IMR-90 (cell line): ENCODE results near the gene NUBP1. TPM values are rescaled to one million over a fixed set of nuclear protein-coding genes. Genes with fewer than 3 reads are reported as not detected.

Experiments used
- ATAC-seq: fragments of 200-7000 bp; cut with Tn5 transposase; 2 replicates; pipeline ENCODE4 v1.9.1; 2020; ENCODE audit warnings: low read depth, mild to moderate bottlenecking, moderate library complexity
- BruUV-seq: library from RNA; stranded (reverse); fragments of 400-500 nt; replicated peaks from 2 replicates; lab custom pipeline; 2021; lab: Mats Ljungman, UMichigan
- CTCF ChIA-PET: fragments of 300-600 bp; formaldehyde crosslinking; extraction: SDS; loops from one replicate; lab custom pipeline; 2021; ENCODE audit warnings: antibody characterized with exemption; lab: Yijun Ruan, JAX
- POLR2A ChIA-PET: fragments of 300-600 bp; sonication (Branson Sonifier 250); formaldehyde crosslinking; loops from one replicate; lab custom pipeline; 2022; ENCODE audit warnings: antibody characterized with exemption; ENCODE audit not compliant: unreplicated experiment; lab: Charles Lee
- DNase-seq: peaks from one replicate; pipeline ENCODE4 v3.0.0; 2013
- H2AFZ ChIP-seq: replicated peaks from 2 replicates; pipeline ENCODE3; 2013; ENCODE audit warnings: low read length, mild to moderate bottlenecking; ENCODE audit not compliant: poor library complexity
- H2AK5ac ChIP-seq: 2 replicates; pipeline ENCODE4 v1.6.1; 2013; ENCODE audit warnings: low read depth, low read length, inconsistent platforms
- H2AK9ac ChIP-seq: replicated peaks from 2 replicates; pipeline ENCODE3; 2013; ENCODE audit warnings: mild to moderate bottlenecking, low read depth, low read length, moderate library complexity; ENCODE audit not compliant: poor library complexity
- H2BK120ac ChIP-seq: 2 replicates; pipeline ENCODE4 v1.6.1; 2013; ENCODE audit warnings: low read depth, low read length, inconsistent platforms
- H2BK15ac ChIP-seq: 3 replicates; pipeline ENCODE4 v1.6.1; 2013; ENCODE audit warnings: low read depth, low read length, inconsistent platforms
- H2BK20ac ChIP-seq: 2 replicates; pipeline ENCODE4 v1.6.1; 2013; ENCODE audit warnings: low read depth, mild to moderate bottlenecking, inconsistent platforms, low read length, moderate library complexity
- H2BK5ac ChIP-seq: 2 replicates; pipeline ENCODE4 v1.6.1; 2013; ENCODE audit warnings: mild to moderate bottlenecking, low read depth, low read length, inconsistent platforms; ENCODE audit not compliant: poor library complexity, severe bottlenecking
- H3K14ac ChIP-seq: replicated peaks from 2 replicates; pipeline ENCODE4 v1.6.1; 2013; ENCODE audit warnings: low read depth, low read length, inconsistent platforms
- H3K18ac ChIP-seq: 2 replicates; pipeline ENCODE4 v1.6.1; 2013; ENCODE audit warnings: low read depth, low read length, control low read depth
- H3K23ac ChIP-seq: 2 replicates; pipeline ENCODE4 v1.6.1; 2013; ENCODE audit warnings: low read depth, low read length, inconsistent platforms
- H3K27ac ChIP-seq: 2 replicates; pipeline ENCODE4 v1.5.1; 2013; ENCODE audit warnings: mild to moderate bottlenecking, control low read depth, low read length; ENCODE audit not compliant: insufficient read depth
- H3K27me3 ChIP-seq: 2 replicates; pipeline ENCODE4 v1.6.1; 2013; ENCODE audit warnings: low read length; ENCODE audit not compliant: control insufficient read depth, insufficient read depth
- H3K36me3 ChIP-seq: 2 replicates; pipeline ENCODE4 v1.6.1; 2013; ENCODE audit warnings: low read length, mixed read lengths; ENCODE audit not compliant: control insufficient read depth, insufficient read depth
- H3K4ac ChIP-seq: 2 replicates; pipeline ENCODE4 v1.6.1; 2013; ENCODE audit warnings: low read depth, low read length, inconsistent platforms
- H3K4me1 ChIP-seq: 2 replicates; pipeline ENCODE4 v1.6.1; 2013; ENCODE audit warnings: low read length, mixed read lengths; ENCODE audit not compliant: control insufficient read depth, insufficient read depth
- H3K4me2 ChIP-seq: 2 replicates; pipeline ENCODE4 v1.6.1; 2013; ENCODE audit warnings: low read depth, mild to moderate bottlenecking, control low read depth, low read length, moderate library complexity
- H3K4me3 ChIP-seq: 2 replicates; pipeline ENCODE4 v1.5.1; 2013; ENCODE audit warnings: low read depth, mild to moderate bottlenecking, control low read depth, low read length, moderate library complexity; ENCODE audit not compliant: insufficient read depth
- H3K56ac ChIP-seq: 2 replicates; pipeline ENCODE4 v1.6.1; 2013; ENCODE audit warnings: low read length, inconsistent platforms; ENCODE audit not compliant: insufficient read depth; ENCODE audit errors: extremely low read depth
- H3K79me1 ChIP-seq, 2 experiments: 2 replicates each; pipeline ENCODE4 v1.6.1; 2013; ENCODE audit warnings: low read length in 2 of 2, inconsistent platforms in 1 of 2, low read depth in 1 of 2
- H3K9ac ChIP-seq: 2 replicates; pipeline ENCODE4 v1.6.1; 2013; ENCODE audit warnings: low read depth, low read length, control low read depth
- H3K9me1 ChIP-seq: 2 replicates; pipeline ENCODE4 v1.6.1; 2013; ENCODE audit warnings: low read length, inconsistent platforms; ENCODE audit not compliant: insufficient read depth
- H3K9me3 ChIP-seq: 2 replicates; pipeline ENCODE4 v1.6.1; 2013; ENCODE audit warnings: low read length; ENCODE audit not compliant: control insufficient read depth, insufficient read depth
- H4K20me1 ChIP-seq: 2 replicates; pipeline ENCODE4 v1.6.1; 2013; ENCODE audit warnings: low read length, inconsistent platforms; ENCODE audit not compliant: insufficient read depth
- H4K5ac ChIP-seq: 2 replicates; pipeline ENCODE4 v1.6.1; 2013; ENCODE audit warnings: mild to moderate bottlenecking, low read depth, low read length, control low read depth
- H4K8ac ChIP-seq, 2 experiments: 2 replicates each; pipeline ENCODE4 v1.6.1; 2013; ENCODE audit warnings: low read depth in 2 of 2, low read length in 2 of 2, control low read depth in 1 of 2, inconsistent platforms in 1 of 2
- H4K91ac ChIP-seq: 2 replicates; pipeline ENCODE4 v1.6.1; 2013; ENCODE audit warnings: low read depth, low read length, inconsistent platforms; ENCODE audit not compliant: insufficient read depth
- BHLHE40 ChIP-seq: fragments of 150-350 bp; IDR thresholded peaks from 2 replicates; pipeline ENCODE4 v1.6.1; 2016; ENCODE audit warnings: mild to moderate bottlenecking, low read depth, low read length
- CEBPB ChIP-seq: IDR thresholded peaks from 2 replicates; pipeline ENCODE4 v1.6.1; 2012; ENCODE audit warnings: low read depth, low read length, improper control_type of control experiment
- CHD1 ChIP-seq: IDR thresholded peaks from 2 replicates; pipeline ENCODE4 v1.6.1; 2012; ENCODE audit warnings: low read depth, low read length, improper control_type of control experiment
- FOS ChIP-seq: fragments of 150-350 bp; IDR thresholded peaks from 2 replicates; pipeline ENCODE4 v1.6.1; 2016; ENCODE audit warnings: low read depth, low read length
- MAFK ChIP-seq: IDR thresholded peaks from 2 replicates; pipeline ENCODE4 v1.6.1; 2012; ENCODE audit warnings: low read depth, low read length, improper control_type of control experiment
- MAZ ChIP-seq: IDR thresholded peaks from 2 replicates; pipeline ENCODE4 v1.6.1; 2012; ENCODE audit warnings: low read depth, mild to moderate bottlenecking, low read length, improper control_type of control experiment, moderate library complexity, borderline replicate concordance
- MXI1 ChIP-seq: IDR thresholded peaks from 2 replicates; pipeline ENCODE4 v1.6.1; 2012; ENCODE audit warnings: low read depth, mild to moderate bottlenecking, low read length, moderate library complexity, borderline replicate concordance
- NFE2L2 ChIP-seq: fragments of 150-350 bp; IDR thresholded peaks from 2 replicates; pipeline ENCODE4 v1.6.1; 2016; ENCODE audit warnings: low read depth, mild to moderate bottlenecking, low read length
- POLR2A ChIP-seq: IDR thresholded peaks from 2 replicates; pipeline ENCODE4 v1.6.1; 2012; ENCODE audit warnings: mild to moderate bottlenecking, low read depth, low read length
- RAD21 ChIP-seq: IDR thresholded peaks from 2 replicates; pipeline ENCODE4 v1.6.1; 2012; ENCODE audit warnings: low read length, improper control_type of control experiment
- RCOR1 ChIP-seq: IDR thresholded peaks from 2 replicates; pipeline ENCODE4 v1.6.1; 2012; ENCODE audit warnings: mild to moderate bottlenecking, low read length, improper control_type of control experiment; ENCODE audit not compliant: insufficient replicate concordance
- RFX5 ChIP-seq: IDR thresholded peaks from 2 replicates; pipeline ENCODE4 v1.8.0; 2012; ENCODE audit warnings: low read depth, mild to moderate bottlenecking, low read length, moderate library complexity
- SMC3 ChIP-seq: fragments of 150-350 bp; IDR thresholded peaks from 2 replicates; pipeline ENCODE4 v1.6.1; 2016; ENCODE audit warnings: low read depth, mild to moderate bottlenecking, antibody characterized with exemption, low read length, moderate library complexity
- WGBS, 2 experiments: methylation state at CpG; one replicate each; pipeline versions ENCODE4 v1.1.5 to v1.1.7; 2013; ENCODE audit warnings: missing lambda C conversion rate in 2 of 2; ENCODE audit not compliant: insufficient read length in 1 of 2; ENCODE audit errors: extremely low coverage in 2 of 2; 5-methylcytosine and 5-hydroxymethylcytosine counted together
- dilution Hi-C: fragments of 300-500 bp; cut with HindIII; formaldehyde crosslinking; loops from one replicate; pipeline ENCODE4 v1.14.3; 2018; ENCODE audit warnings: low sequenced_read_pairs; ENCODE audit not compliant: unreplicated experiment
- in situ Hi-C: fragments of 300-500 bp; cut with MboI; formaldehyde crosslinking; loops from 3 replicates; pipeline ENCODE4 v1.14.3; 2019; ENCODE audit warnings: low sequenced_read_pairs, inconsistent platforms, mixed read lengths
- intact Hi-C: fragments of 100-400 bp; cut with micrococcal nuclease; formaldehyde crosslinking; loops from 2 replicates; pipeline ENCODE4 v1.10.0; 2022
- polyA plus RNA-seq, 3 experiments: library from polyadenylated mRNA; depleted of rRNA; stranded (reverse); fragments of >200 nt; gene quantifications; 2 replicates each; pipeline ENCODE4 v1.2.3, GENCODE V29; 2012; ENCODE audit warnings: low replicate concordance in 1 of 3
- total RNA-seq: library from RNA; depleted of rRNA; stranded (reverse); fragments of >200 nt; gene quantifications from 2 replicates; pipeline ENCODE4 v1.2.3, GENCODE V29; 2012
- TF ChIP-seq, protein P1 (sequence below): conservative IDR thresholded peaks from 2 replicates; pipeline ENCODE4 v1.5.1; 2012; ENCODE audit warnings: mild to moderate bottlenecking, low read depth, low read length, improper control_type of control experiment
- TF ChIP-seq, protein P2 (sequence below): fragments of 150-350 bp; IDR thresholded peaks from 2 replicates; pipeline ENCODE4 v1.6.1; 2017; ENCODE audit warnings: mild to moderate bottlenecking, antibody characterized with exemption, low read length, low read depth
- TF ChIP-seq, protein P3 (sequence below): fragments of 150-350 bp; IDR thresholded peaks from 2 replicates; pipeline ENCODE4 v1.6.1; 2016; ENCODE audit warnings: low read depth, mild to moderate bottlenecking, low read length, moderate library complexity, borderline replicate concordance

NUBP1 gene
- total and polyA plus RNA-seq, 2 of the 4 experiments (the other 2 are of a cell fraction), result 28.0 to 31.5 TPM

DNA sequence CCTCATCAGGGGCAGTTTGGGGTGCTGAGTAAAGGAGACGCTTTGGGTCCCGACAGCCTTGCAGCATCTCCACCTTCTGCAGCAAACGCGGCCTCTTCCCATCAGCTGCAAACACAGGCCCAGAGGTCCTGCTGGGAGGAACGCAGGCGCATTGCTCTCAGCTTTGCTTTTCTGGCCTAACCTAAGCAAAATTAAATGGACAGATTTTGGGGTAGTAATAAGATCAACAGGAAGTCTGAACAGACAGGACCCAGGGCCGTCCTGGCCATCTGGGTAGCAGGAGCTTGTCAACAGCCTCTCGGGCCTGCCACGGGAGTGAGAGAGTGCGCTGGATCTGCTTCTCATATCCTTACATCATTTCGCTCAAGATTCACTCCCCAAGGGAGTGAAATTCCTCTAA lies 7.2 kb downstream of the NUBP1 start:
- H4K91ac ChIP-seq, result no peak overlapping the region
- no TSS peak for BruUV-seq
- POLR2A ChIA-PET, result no interaction called here
- no peak overlapping the region for H3K23ac ChIP-seq
- no peak overlapping the region for H2AK5ac ChIP-seq
- dilution Hi-C loops (no loop called here), in situ Hi-C loops (loop anchor here (5.0 kb wide), 1 partner anchor 162 kb away; no protein-coding TSS in a partner anchor), intact Hi-C loops (no loop called here)
- no peak overlapping the region for H2AFZ ChIP-seq
- TF ChIP-seq RCOR1 (no peak), FOS (no peak), POLR2A (no peak), NFE2L2 (no peak), MAZ (no peak), RAD21 (no peak), BHLHE40 (no peak), CHD1 (no peak), MXI1 (no peak), CEBPB (no peak), MAFK (no peak), SMC3 (no peak), RFX5 (no peak)
- TF ChIP-seq, protein P1, sequence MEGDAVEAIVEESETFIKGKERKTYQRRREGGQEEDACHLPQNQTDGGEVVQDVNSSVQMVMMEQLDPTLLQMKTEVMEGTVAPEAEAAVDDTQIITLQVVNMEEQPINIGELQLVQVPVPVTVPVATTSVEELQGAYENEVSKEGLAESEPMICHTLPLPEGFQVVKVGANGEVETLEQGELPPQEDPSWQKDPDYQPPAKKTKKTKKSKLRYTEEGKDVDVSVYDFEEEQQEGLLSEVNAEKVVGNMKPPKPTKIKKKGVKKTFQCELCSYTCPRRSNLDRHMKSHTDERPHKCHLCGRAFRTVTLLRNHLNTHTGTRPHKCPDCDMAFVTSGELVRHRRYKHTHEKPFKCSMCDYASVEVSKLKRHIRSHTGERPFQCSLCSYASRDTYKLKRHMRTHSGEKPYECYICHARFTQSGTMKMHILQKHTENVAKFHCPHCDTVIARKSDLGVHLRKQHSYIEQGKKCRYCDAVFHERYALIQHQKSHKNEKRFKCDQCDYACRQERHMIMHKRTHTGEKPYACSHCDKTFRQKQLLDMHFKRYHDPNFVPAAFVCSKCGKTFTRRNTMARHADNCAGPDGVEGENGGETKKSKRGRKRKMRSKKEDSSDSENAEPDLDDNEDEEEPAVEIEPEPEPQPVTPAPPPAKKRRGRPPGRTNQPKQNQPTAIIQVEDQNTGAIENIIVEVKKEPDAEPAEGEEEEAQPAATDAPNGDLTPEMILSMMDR, result no peak
- TF ChIP-seq, protein P2, sequence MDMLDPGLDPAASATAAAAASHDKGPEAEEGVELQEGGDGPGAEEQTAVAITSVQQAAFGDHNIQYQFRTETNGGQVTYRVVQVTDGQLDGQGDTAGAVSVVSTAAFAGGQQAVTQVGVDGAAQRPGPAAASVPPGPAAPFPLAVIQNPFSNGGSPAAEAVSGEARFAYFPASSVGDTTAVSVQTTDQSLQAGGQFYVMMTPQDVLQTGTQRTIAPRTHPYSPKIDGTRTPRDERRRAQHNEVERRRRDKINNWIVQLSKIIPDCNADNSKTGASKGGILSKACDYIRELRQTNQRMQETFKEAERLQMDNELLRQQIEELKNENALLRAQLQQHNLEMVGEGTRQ, result no peak
- TF ChIP-seq, protein P3, sequence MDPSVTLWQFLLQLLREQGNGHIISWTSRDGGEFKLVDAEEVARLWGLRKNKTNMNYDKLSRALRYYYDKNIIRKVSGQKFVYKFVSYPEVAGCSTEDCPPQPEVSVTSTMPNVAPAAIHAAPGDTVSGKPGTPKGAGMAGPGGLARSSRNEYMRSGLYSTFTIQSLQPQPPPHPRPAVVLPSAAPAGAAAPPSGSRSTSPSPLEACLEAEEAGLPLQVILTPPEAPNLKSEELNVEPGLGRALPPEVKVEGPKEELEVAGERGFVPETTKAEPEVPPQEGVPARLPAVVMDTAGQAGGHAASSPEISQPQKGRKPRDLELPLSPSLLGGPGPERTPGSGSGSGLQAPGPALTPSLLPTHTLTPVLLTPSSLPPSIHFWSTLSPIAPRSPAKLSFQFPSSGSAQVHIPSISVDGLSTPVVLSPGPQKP, result no peak
- no peak overlapping the region for H2BK5ac ChIP-seq
- no peaks in the 10 kb centered on the region for H3K9me3 ChIP-seq
- H3K27me3 ChIP-seq, result no peaks in the 10 kb centered on the region
- H2BK20ac ChIP-seq, result no peak overlapping the region
- H2BK120ac ChIP-seq, result no peak overlapping the region
- no peaks in the 10 kb centered on the region for H4K20me1 ChIP-seq
- no peak overlapping the region for H3K4ac ChIP-seq
- no peak overlapping the region for H2BK15ac ChIP-seq
- H3K14ac ChIP-seq, result no peak overlapping the region
- no peak overlapping the region for H3K27ac ChIP-seq
- H3K56ac ChIP-seq, result no peak overlapping the region
- H3K4me2 ChIP-seq, result no peak overlapping the region
- no peak overlapping the region for H4K8ac ChIP-seq
- CTCF ChIA-PET, result no interaction called here
- peaks cover 17% of the 10 kb centered on the region; the same call in 1 of the 2 replicates for H3K9me1 ChIP-seq
- DNase-seq (no peak), ATAC-seq (no peak)
- WGBS, 2 experiments, result no CpG with 5 or more reads among the region's 11 CpGs
- no peak overlapping the region for H3K18ac ChIP-seq
- H3K4me1 ChIP-seq, result peaks cover 11% of the 10 kb centered on the region
- H4K5ac ChIP-seq, result no peak overlapping the region
- no peaks in the 10 kb centered on the region; the same call in 1 of the 2 replicates for H3K36me3 ChIP-seq
- no peak overlapping the region for H2AK9ac ChIP-seq
- 0 out of 4 replicates have a peak, but pooled peaks cover under 1 to 1% of the 10 kb centered on the region in 2 experiments for H3K79me1 ChIP-seq
- H3K9ac ChIP-seq, result no peak overlapping the region
- no peak overlapping the region for H3K4me3 ChIP-seq
